CD14-positive monocyte (primary cell): ENCODE data around the gene MAGEF1. TPM values are rescaled to one million over a fixed set of nuclear protein-coding genes. Genes with fewer than 3 reads are reported as not detected.
A peak's percentile ranks its signal among the peaks of the same experiment; 100 is the strongest.

ENCODE experiments used
- DNase-seq, 3 donors: peaks; one replicate each; pipeline ENCODE4 v3.0.0-alpha.2; 2011 to 2022
- H2AFZ ChIP-seq: 2 replicates; pipeline ENCODE4 v1.6.0; 2012; ENCODE audit warnings: mild to moderate bottlenecking, low read depth, low read length, inconsistent platforms; ENCODE audit not compliant: insufficient read depth, poor library complexity, severe bottlenecking
- H3K27ac ChIP-seq, 2 donors: 1 replicate in 1 of 2; 2 replicates in 1 of 2; pipeline ENCODE4 v1.5.1; 2012 to 2013; ENCODE audit warnings: low read length in 2 of 2, control low read depth in 1 of 2, inconsistent platforms in 1 of 2, low read depth in 1 of 2, mild to moderate bottlenecking in 1 of 2
- H3K27me3 ChIP-seq, 2 donors: one replicate each; pipeline versions ENCODE4 v1.6.0 to v1.6.1; 2011 to 2013; ENCODE audit warnings: low read length in 2 of 2; ENCODE audit not compliant: control insufficient read depth in 2 of 2, insufficient read depth in 2 of 2
- H3K36me3 ChIP-seq, 2 donors: replicated peaks in 1 of 2; 1 replicate in 1 of 2; 2 replicates in 1 of 2; pipeline versions ENCODE4 v1.5.1 to v1.6.1; 2012 to 2013; ENCODE audit warnings: low read length in 2 of 2, control low read depth in 1 of 2, inconsistent platforms in 1 of 2, mild to moderate bottlenecking in 1 of 2; ENCODE audit not compliant: insufficient read depth in 2 of 2, control insufficient read depth in 1 of 2
- H3K4me1 ChIP-seq, 2 donors: 1 replicate in 1 of 2; 2 replicates in 1 of 2; pipeline versions ENCODE4 v1.5.1 to v1.6.1; 2012 to 2013; ENCODE audit warnings: low read length in 2 of 2, control low read depth in 1 of 2, inconsistent platforms in 1 of 2, mild to moderate bottlenecking in 1 of 2, moderate library complexity in 1 of 2; ENCODE audit not compliant: insufficient read depth in 2 of 2, control insufficient read depth in 1 of 2
- H3K4me2 ChIP-seq: replicated peaks from 2 replicates; pipeline ENCODE3; 2012; ENCODE audit warnings: low read length, moderate library complexity, mild to moderate bottlenecking; ENCODE audit not compliant: poor library complexity, severe bottlenecking; ENCODE audit errors: extremely low read depth
- H3K4me3 ChIP-seq, 3 experiments: fragments of 200-600 bp in 1 of 3; sonication (generic) in 1 of 3; replicated peaks in 1 of 3; 1 replicate in 2 of 3; 2 replicates in 1 of 3; pipeline ENCODE4 v1.5.1; 2011 to 2013; ENCODE audit warnings: low read length in 3 of 3, mild to moderate bottlenecking in 3 of 3, control low read depth in 2 of 3, low read depth in 2 of 3, inconsistent platforms in 1 of 3, moderate library complexity in 1 of 3
- H3K79me2 ChIP-seq: 2 replicates; pipeline ENCODE4 v1.6.0; 2012; ENCODE audit warnings: mild to moderate bottlenecking, control low read depth, inconsistent platforms, low read length, moderate library complexity; ENCODE audit not compliant: insufficient read depth
- H3K9ac ChIP-seq: 2 replicates; pipeline ENCODE4 v1.6.0; 2017; ENCODE audit warnings: low read length, mild to moderate bottlenecking; ENCODE audit not compliant: insufficient read depth, poor library complexity, severe bottlenecking
- H3K9me3 ChIP-seq, 2 donors: replicated peaks in 1 of 2; 1 replicate in 1 of 2; 2 replicates in 1 of 2; pipeline versions ENCODE4 v1.5.1 to v1.6.1; 2012 to 2013; ENCODE audit warnings: low read length in 2 of 2, control low read depth in 1 of 2; ENCODE audit not compliant: control insufficient read depth in 1 of 2, insufficient read depth in 1 of 2
- H4K20me1 ChIP-seq: 2 replicates; pipeline ENCODE4 v1.6.0; 2012; ENCODE audit warnings: mild to moderate bottlenecking, low read length, control low read depth, moderate library complexity; ENCODE audit not compliant: insufficient read depth
- H3K27ac Mint-ChIP-seq, 7 donors: one replicate each; pipeline ENCODE4 v1.8.0; 2020; ENCODE audit warnings: mild to moderate bottlenecking in 7 of 7, mixed read lengths in 7 of 7, moderate library complexity in 6 of 7, inconsistent platforms in 2 of 7
- H3K27me3 Mint-ChIP-seq, 3 donors: one replicate each; pipeline ENCODE4 v1.8.0; 2021 to 2022; ENCODE audit warnings: low read depth in 3 of 3, mild to moderate bottlenecking in 3 of 3, mixed read lengths in 3 of 3, moderate library complexity in 3 of 3, inconsistent platforms in 1 of 3
- H3K36me3 Mint-ChIP-seq, 2 donors: one replicate each; pipeline ENCODE4 v1.8.0; 2020; ENCODE audit warnings: mixed read lengths in 2 of 2, inconsistent platforms in 1 of 2, mild to moderate bottlenecking in 1 of 2
- H3K4me1 Mint-ChIP-seq: one replicate; pipeline ENCODE4 v1.8.0; 2020; ENCODE audit warnings: mild to moderate bottlenecking, mixed read lengths
- H3K4me3 Mint-ChIP-seq, 2 donors: one replicate each; pipeline ENCODE4 v1.8.0; 2020; ENCODE audit warnings: mild to moderate bottlenecking in 2 of 2, mixed read lengths in 2 of 2, moderate library complexity in 1 of 2
- H3K9me3 Mint-ChIP-seq, 7 donors: one replicate each; pipeline ENCODE4 v1.8.0; 2020 to 2022; ENCODE audit warnings: mixed read lengths in 7 of 7, mild to moderate bottlenecking in 6 of 7, moderate library complexity in 6 of 7, inconsistent platforms in 2 of 7
- WGBS: methylation state at CpG from one replicate; pipeline ENCODE4 v1.1.5; 2013; ENCODE audit warnings: missing lambda C conversion rate; ENCODE audit not compliant: insufficient coverage; 5-methylcytosine and 5-hydroxymethylcytosine counted together
- intact Hi-C, 2 donors: fragments of 100-400 bp; cut with micrococcal nuclease; formaldehyde crosslinking; loops; one replicate each; pipeline versions ENCODE4 v1.15.0 to v1.15.1; 2023
- polyA plus RNA-seq, 3 donors: library from polyadenylated mRNA; depleted of rRNA in 1 of 3; unstranded in 2 of 3; stranded (reverse) in 1 of 3; fragments of 300-500 nt in 2 of 3; fragments of >200 nt in 1 of 3; fragmentation: Illumina TruSeq in 2 of 3; gene quantifications; 1 replicate in 2 of 3; 2 replicates in 1 of 3; pipeline ENCODE4 v1.2.3, GENCODE V29; 2012 to 2021
- TF ChIP-seq, protein P1 (sequence below): fragments of 200-600 bp; IDR thresholded peaks from one replicate; pipeline ENCODE4 v1.8.0; 2022; ENCODE audit warnings: antibody characterized with exemption, mild to moderate bottlenecking

Gene MAGEF1
- polyA plus RNA-seq, 3 donors = 1.7 to 14.8 (median 12.2) TPM

DNA sequence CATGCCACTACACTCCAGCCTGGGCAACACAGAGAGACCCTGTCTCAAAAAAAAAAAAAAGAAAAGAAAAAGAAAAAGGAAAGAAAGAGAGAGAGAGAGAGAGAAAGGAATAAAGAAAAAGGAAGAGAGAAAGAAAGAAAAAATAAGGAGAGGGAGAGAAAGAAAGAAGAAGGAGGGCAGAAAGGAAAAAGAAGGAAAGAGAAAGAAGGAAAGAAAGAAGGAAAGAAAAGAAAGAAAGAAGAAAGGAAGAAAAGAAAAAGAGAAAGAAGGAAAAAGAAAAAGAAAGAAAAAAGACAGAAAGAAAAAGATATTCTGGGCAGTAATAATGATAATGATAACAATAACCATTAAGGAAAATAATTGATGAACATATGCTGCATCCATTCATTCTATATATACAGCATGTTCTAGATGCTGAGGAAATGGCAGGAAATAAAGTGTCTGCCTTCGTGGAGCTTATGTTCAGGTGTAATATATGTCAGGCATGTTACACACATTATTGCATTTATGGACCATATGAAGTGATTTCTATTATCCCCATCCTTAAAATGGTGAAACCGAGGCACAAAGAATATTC is 37.4 kb upstream of the MAGEF1 start:
- no peaks in the 10 kb centered on the region for H3K27me3 ChIP-seq
- Mint-ChIP-seq H3K27me3 (peaks cover 2 to 9% (median 6%) of the 10 kb centered on the region in 3 donors), H3K4me3 (no peak overlapping the region), H3K36me3 (no peaks in the 10 kb centered on the region), H3K4me1 (peaks cover 14% of the 10 kb centered on the region), H3K9me3 (no peaks in the 10 kb centered on the region), H3K27ac (peak overlapping the region in 2 of 7 donors; percentile 86)
- no peak for DNase-seq
- no peak overlapping the region for H3K4me3 ChIP-seq
- H3K9me3 ChIP-seq = no peaks in the 10 kb centered on the region
- TF ChIP-seq, protein P1, sequence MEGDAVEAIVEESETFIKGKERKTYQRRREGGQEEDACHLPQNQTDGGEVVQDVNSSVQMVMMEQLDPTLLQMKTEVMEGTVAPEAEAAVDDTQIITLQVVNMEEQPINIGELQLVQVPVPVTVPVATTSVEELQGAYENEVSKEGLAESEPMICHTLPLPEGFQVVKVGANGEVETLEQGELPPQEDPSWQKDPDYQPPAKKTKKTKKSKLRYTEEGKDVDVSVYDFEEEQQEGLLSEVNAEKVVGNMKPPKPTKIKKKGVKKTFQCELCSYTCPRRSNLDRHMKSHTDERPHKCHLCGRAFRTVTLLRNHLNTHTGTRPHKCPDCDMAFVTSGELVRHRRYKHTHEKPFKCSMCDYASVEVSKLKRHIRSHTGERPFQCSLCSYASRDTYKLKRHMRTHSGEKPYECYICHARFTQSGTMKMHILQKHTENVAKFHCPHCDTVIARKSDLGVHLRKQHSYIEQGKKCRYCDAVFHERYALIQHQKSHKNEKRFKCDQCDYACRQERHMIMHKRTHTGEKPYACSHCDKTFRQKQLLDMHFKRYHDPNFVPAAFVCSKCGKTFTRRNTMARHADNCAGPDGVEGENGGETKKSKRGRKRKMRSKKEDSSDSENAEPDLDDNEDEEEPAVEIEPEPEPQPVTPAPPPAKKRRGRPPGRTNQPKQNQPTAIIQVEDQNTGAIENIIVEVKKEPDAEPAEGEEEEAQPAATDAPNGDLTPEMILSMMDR = no peak
- intact Hi-C loops = no loop called here
- H3K9ac ChIP-seq = no peak overlapping the region
- H3K27ac ChIP-seq = peak overlapping the region; percentile 50 to 58
- H3K4me1 ChIP-seq = peaks cover 15 to 20% of the 10 kb centered on the region in 2 donors
- WGBS = no CpG with 5 or more reads among the region's 2 CpGs
- H3K79me2 ChIP-seq = no peaks in the 10 kb centered on the region
- H3K4me2 ChIP-seq = no peak overlapping the region
- no peaks in the 10 kb centered on the region for H4K20me1 ChIP-seq
- H2AFZ ChIP-seq = no peak overlapping the region
- no peaks in the 10 kb centered on the region for H3K36me3 ChIP-seq

DNA sequence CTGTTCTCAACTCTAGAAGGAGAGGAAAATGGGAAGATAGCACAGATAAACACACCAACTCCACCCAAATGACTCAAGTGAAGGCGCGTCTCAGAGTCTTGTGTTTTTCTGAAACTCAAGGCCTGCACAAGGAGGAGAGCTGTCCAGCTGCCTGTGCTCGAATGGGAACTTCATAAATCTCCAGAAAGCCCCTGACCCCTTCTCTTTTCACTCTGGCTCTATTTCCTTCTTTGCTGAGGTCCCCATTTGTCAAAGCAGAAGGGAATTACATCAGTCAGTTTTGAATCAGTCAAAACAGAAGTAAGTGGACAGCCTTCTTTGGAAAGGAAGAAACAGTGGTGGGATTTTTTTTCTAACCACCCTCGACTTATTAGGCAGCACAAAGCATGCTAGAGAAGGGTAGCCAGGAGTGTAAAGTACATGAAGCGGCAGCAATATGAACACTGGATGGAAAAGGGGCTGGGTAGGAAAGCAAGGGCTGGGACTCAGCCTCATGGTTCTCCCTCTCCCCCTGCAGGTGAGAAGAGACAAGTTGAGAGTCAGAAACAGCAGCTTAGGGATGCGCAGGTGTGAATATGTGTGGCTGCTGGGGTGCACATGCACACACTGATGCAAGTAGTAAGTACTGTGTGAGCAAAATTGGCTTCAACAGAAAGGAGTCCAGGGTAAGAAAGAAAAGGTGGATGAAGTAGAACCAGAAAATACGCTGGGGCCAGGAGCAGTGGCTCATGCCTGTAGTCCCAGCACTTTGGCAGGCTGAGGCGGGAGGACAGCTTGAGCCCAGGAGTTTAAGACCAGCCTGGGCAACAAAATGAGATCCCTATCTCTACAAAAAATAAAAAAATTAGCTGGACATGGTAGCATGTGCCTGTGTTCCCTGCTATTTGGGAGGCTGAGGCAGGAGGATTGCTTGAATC is 36.6 kb upstream of the MAGEF1 start:
- Mint-ChIP-seq H3K27me3 (peaks cover 2 to 9% (median 6%) of the 10 kb centered on the region in 3 donors), H3K36me3 (no peaks in the 10 kb centered on the region), H3K27ac (peak overlapping the region; percentile 81 to 90 (median 86)), H3K9me3 (no peaks in the 10 kb centered on the region), H3K4me1 (peaks cover 14% of the 10 kb centered on the region), H3K4me3 (peak overlapping the region in 1 of 2 donors; percentile 66)
- 40% methylated on average over 4 of the region's 8 CpGs for WGBS
- no peak overlapping the region for H2AFZ ChIP-seq
- intact Hi-C loops = no loop called here
- H3K79me2 ChIP-seq = no peaks in the 10 kb centered on the region
- peak; percentile 59 to 85 (median 64) for DNase-seq
- no peaks in the 10 kb centered on the region for H3K9me3 ChIP-seq
- no peak overlapping the region for H3K4me2 ChIP-seq
- no peak overlapping the region for H3K4me3 ChIP-seq
- H4K20me1 ChIP-seq = no peaks in the 10 kb centered on the region
- H3K4me1 ChIP-seq = peaks cover 15 to 20% of the 10 kb centered on the region in 2 donors
- TF ChIP-seq, protein P1 = peak; percentile 19
- no peak overlapping the region for H3K9ac ChIP-seq
- no peaks in the 10 kb centered on the region for H3K27me3 ChIP-seq
- H3K36me3 ChIP-seq = no peaks in the 10 kb centered on the region
- peak overlapping the region; percentile 50 to 58 for H3K27ac ChIP-seq
